Coronary artery (tissue), 2 donors: ENCODE results near the gene LPIN1.

Source experiments
- DNase-seq: peaks from one replicate; pipeline ENCODE4 v3.0.0-alpha.2; 2017; ENCODE audit warnings: low spot score
- H3K27ac ChIP-seq, 2 donors: fragments of 200-600 bp; sonication (generic); one replicate each; pipeline ENCODE4 v1.5.1; 2016 to 2019
- H3K4me3 ChIP-seq: fragments of 200-600 bp; sonication (generic); 2 replicates; pipeline ENCODE4 v1.5.1; 2016; ENCODE audit warnings: mild to moderate bottlenecking, moderate library complexity
- CTCF ChIP-seq: fragments of 200-600 bp; sonication (generic); IDR thresholded peaks from one replicate; pipeline ENCODE4 v1.5.1; 2019; ENCODE audit warnings: antibody characterized with exemption

LPIN1 gene

GRCh38 chr2:11770531-11771188 lies 24.2 kb downstream of the LPIN1 start:
- no peak overlapping the region for H3K27ac ChIP-seq
- H3K4me3 ChIP-seq, result no peak overlapping the region
- TF ChIP-seq CTCF, result no peak
- DNase-seq, result no peak

GRCh38 chr2:11771971-11772615 lies 25.7 kb downstream of the LPIN1 start:
- DNase-seq, result no peak
- no peak overlapping the region for H3K27ac ChIP-seq
- TF ChIP-seq CTCF, result no peak
- H3K4me3 ChIP-seq, result no peak overlapping the region

GRCh38 chr2:11773111-11773510 lies 26.7 kb downstream of the LPIN1 start:
- no peak for TF ChIP-seq CTCF
- no peak for DNase-seq
- no peak overlapping the region for H3K27ac ChIP-seq
- no peak overlapping the region for H3K4me3 ChIP-seq

GRCh38 chr2:11773747-11774525 lies 27.5 kb downstream of the LPIN1 start:
- Histone ChIP-seq H3K27ac (no peak overlapping the region), H3K4me3 (no peak overlapping the region)
- no peak for TF ChIP-seq CTCF
- no peak for DNase-seq

- Histone ChIP-seq H3K27ac (no peak overlapping the region), H3K4me3 (no peak overlapping the region)
- DNase-seq, result peak; percentile 45
- no peak for TF ChIP-seq CTCF
Observed at GRCh38 chr2:11774600-11774999, 28.2 kb downstream of the LPIN1 start.

GRCh38 chr2:11775384-11775783 lies 29.0 kb downstream of the LPIN1 start:
- H3K4me3 ChIP-seq, result no peak overlapping the region
- TF ChIP-seq CTCF, result no peak
- H3K27ac ChIP-seq, result no peak overlapping the region
- DNase-seq, result no peak
